ENCODE measurements around the gene MPZL2.

- no peak for TF ChIP-seq POLR2A (IDR thresholded peaks at IDR 0.05)
- TF ChIP-seq, protein P1, sequence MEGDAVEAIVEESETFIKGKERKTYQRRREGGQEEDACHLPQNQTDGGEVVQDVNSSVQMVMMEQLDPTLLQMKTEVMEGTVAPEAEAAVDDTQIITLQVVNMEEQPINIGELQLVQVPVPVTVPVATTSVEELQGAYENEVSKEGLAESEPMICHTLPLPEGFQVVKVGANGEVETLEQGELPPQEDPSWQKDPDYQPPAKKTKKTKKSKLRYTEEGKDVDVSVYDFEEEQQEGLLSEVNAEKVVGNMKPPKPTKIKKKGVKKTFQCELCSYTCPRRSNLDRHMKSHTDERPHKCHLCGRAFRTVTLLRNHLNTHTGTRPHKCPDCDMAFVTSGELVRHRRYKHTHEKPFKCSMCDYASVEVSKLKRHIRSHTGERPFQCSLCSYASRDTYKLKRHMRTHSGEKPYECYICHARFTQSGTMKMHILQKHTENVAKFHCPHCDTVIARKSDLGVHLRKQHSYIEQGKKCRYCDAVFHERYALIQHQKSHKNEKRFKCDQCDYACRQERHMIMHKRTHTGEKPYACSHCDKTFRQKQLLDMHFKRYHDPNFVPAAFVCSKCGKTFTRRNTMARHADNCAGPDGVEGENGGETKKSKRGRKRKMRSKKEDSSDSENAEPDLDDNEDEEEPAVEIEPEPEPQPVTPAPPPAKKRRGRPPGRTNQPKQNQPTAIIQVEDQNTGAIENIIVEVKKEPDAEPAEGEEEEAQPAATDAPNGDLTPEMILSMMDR (IDR thresholded peaks at IDR 0.05) = no peak
Observed at GRCh38 chr11:118247041-118247440, 17.1 kb downstream of the MPZL2 start.

All from esophagus squamous epithelium (tissue), 4 donors.